OCI-M2 (cell line): ENCODE results near the gene AMH.

Experiments used
- DNase-seq: peaks from one replicate; lab custom pipeline; 2025; ENCODE audit not compliant: unreplicated experiment; lab: John Stamatoyannopoulos, UW

AMH gene

GRCh38 chr19:2248136-2249009, 750 bp upstream of the AMH start:
- no peak for DNase-seq

- no peak for DNase-seq
Observed at GRCh38 chr19:2249880-2250765, 1.0 kb downstream of the AMH start.

GRCh38 chr19:2250766-2251105, 1.6 kb downstream of the AMH start:
- no peak for DNase-seq

GRCh38 chr19:2251106-2252054, 2.3 kb downstream of the AMH start:
- DNase-seq = no peak

GRCh38 chr19:2252055-2252796, 3.1 kb downstream of the AMH start:
- DNase-seq = no peak

GRCh38 chr19:2252797-2253105, 3.6 kb downstream of the AMH start:
- DNase-seq = no peak

GRCh38 chr19:2253106-2254063, 4.3 kb downstream of the AMH start:
- no peak for DNase-seq

GRCh38 chr19:2254064-2254872, 5.1 kb downstream of the AMH start:
- DNase-seq = no peak

- no peak for DNase-seq
Observed at GRCh38 chr19:2255112-2255845, 6.2 kb downstream of the AMH start.

GRCh38 chr19:2255982-2256685, 7.0 kb downstream of the AMH start, which contains the start of gene JSRP1:
Gene JSRP1, minus strand, starts transcription at chr19:2256417. Its CDS starts 1,103 bp downstream, at chr19:2255314.
- DNase-seq = no peak

GRCh38 chr19:2259336-2259735, 10.2 kb downstream of the AMH start:
- DNase-seq = no peak

GRCh38 chr19:2260341-2260805, 11.2 kb downstream of the AMH start:
- DNase-seq = no peak

GRCh38 chr19:2261438-2262172, 12.5 kb downstream of the AMH start:
- no peak for DNase-seq

- no peak for DNase-seq
Observed at GRCh38 chr19:2266183-2266993, 17.3 kb downstream of the AMH start.

GRCh38 chr19:2268480-2268830, 19.3 kb downstream of the AMH start:
- no peak for DNase-seq

GRCh38 chr19:2268861-2269243, 19.7 kb downstream of the AMH start:
- DNase-seq = no peak
